B cell (primary cell): ENCODE results near the gene RASSF1. TPM values are rescaled to one million over a fixed set of nuclear protein-coding genes. Genes with fewer than 3 reads are reported as not detected.
"Not testable (repeated sequence)": the region's sequence is repeated elsewhere in the genome, so short reads cannot be mapped to it uniquely, and the experiment has no call there.

Experiments used
- ATAC-seq: fragments of 200-7000 bp; cut with Tn5 transposase; one replicate; pipeline ENCODE4 v1.10.0; 2021; ENCODE audit warnings: low read depth, mild to moderate bottlenecking, moderate number of reproducible peaks, moderate library complexity
- CTCF ChIA-PET: fragments of 350-600 bp; sonication (Branson Sonifier 250); formaldehyde crosslinking; loops from one replicate; lab custom pipeline; 2021; ENCODE audit warnings: antibody characterized with exemption, inconsistent platforms; lab: Charles Lee
- POLR2A ChIA-PET: fragments of 350-600 bp; sonication (Branson Sonifier 250); formaldehyde crosslinking; loops from one replicate; lab custom pipeline; 2021; ENCODE audit warnings: antibody characterized with exemption; lab: Charles Lee
- DNase-seq: peaks from one replicate; pipeline ENCODE4 v3.0.0; 2013
- H2AFZ ChIP-seq: 2 replicates; pipeline ENCODE4 v1.6.1; 2012; ENCODE audit warnings: mild to moderate bottlenecking, low read depth, low read length; ENCODE audit not compliant: insufficient read depth, poor library complexity, severe bottlenecking
- H3K27ac ChIP-seq, 2 donors: 1 replicate in 1 of 2; 2 replicates in 1 of 2; pipeline ENCODE4 v1.5.1; 2012 to 2013; ENCODE audit warnings: low read length in 2 of 2, mild to moderate bottlenecking in 2 of 2, moderate library complexity in 1 of 2
- H3K27me3 ChIP-seq, 4 experiments: fragments of 200-600 bp in 1 of 4; sonication (generic) in 1 of 4; replicated peaks in 1 of 4; 1 replicate in 2 of 4; 2 replicates in 2 of 4; pipeline versions ENCODE4 v1.6.1 to v1.7.0; 2013 to 2016; ENCODE audit warnings: low read length in 3 of 4, mild to moderate bottlenecking in 2 of 4, mixed read lengths in 1 of 4, moderate library complexity in 1 of 4; ENCODE audit not compliant: insufficient read depth in 4 of 4, control insufficient read depth in 3 of 4; ENCODE audit errors: control extremely low read depth in 1 of 4
- H3K36me3 ChIP-seq, 2 experiments: replicated peaks in 1 of 2; 1 replicate in 1 of 2; 2 replicates in 1 of 2; pipeline versions ENCODE4 v1.6.1 to v1.7.1; 2013; ENCODE audit warnings: low read length in 1 of 2; ENCODE audit not compliant: insufficient read depth in 2 of 2, control insufficient read depth in 1 of 2; ENCODE audit errors: control extremely low read depth in 1 of 2, extremely low read depth in 1 of 2
- H3K4me1 ChIP-seq, 2 donors: fragments of 200-600 bp in 1 of 2; sonication (generic) in 1 of 2; 1 replicate in 1 of 2; 2 replicates in 1 of 2; pipeline versions ENCODE4 v1.5.1 to v1.6.1; 2013 to 2017; ENCODE audit warnings: low read length in 2 of 2; ENCODE audit not compliant: control insufficient read depth in 2 of 2, insufficient read depth in 2 of 2
- H3K4me2 ChIP-seq: replicated peaks from 2 replicates; pipeline ENCODE3; 2012; ENCODE audit warnings: mild to moderate bottlenecking, low read depth, low read length; ENCODE audit not compliant: poor library complexity, severe bottlenecking
- H3K4me3 ChIP-seq, 5 experiments: fragments of 200-600 bp in 1 of 5; sonication (generic) in 1 of 5; 1 replicate in 3 of 5; 2 replicates in 2 of 5; pipeline versions ENCODE4 v1.5.1 to v1.7.0; 2011 to 2016; ENCODE audit warnings: low read length in 4 of 5, mild to moderate bottlenecking in 4 of 5, low read depth in 2 of 5, control low read depth in 1 of 5, moderate library complexity in 1 of 5; ENCODE audit not compliant: insufficient read depth in 1 of 5; ENCODE audit errors: control extremely low read depth in 1 of 5, extremely low read depth in 1 of 5
- H3K79me2 ChIP-seq: fragments of 200-600 bp; sonication (generic); one replicate; pipeline ENCODE4 v1.6.0; 2016; ENCODE audit warnings: low read length; ENCODE audit not compliant: control insufficient read depth, insufficient read depth
- H3K9ac ChIP-seq: fragments of 200-600 bp; sonication (generic); 2 replicates; pipeline ENCODE4 v1.6.1; 2017; ENCODE audit warnings: mild to moderate bottlenecking, low read length, moderate library complexity
- H3K9me3 ChIP-seq, 3 donors: one replicate each; pipeline versions ENCODE4 v1.6.1 to v1.7.1; 2013; ENCODE audit warnings: low read length in 2 of 3; ENCODE audit not compliant: control insufficient read depth in 2 of 3, insufficient read depth in 1 of 3; ENCODE audit errors: control extremely low read depth in 1 of 3
- H4K20me1 ChIP-seq: 2 replicates; pipeline ENCODE4 v1.6.0; 2012; ENCODE audit warnings: mild to moderate bottlenecking, low read length; ENCODE audit not compliant: insufficient read depth, control insufficient read depth, poor library complexity, severe bottlenecking
- H3K27ac Mint-ChIP-seq: one replicate; pipeline ENCODE4 v1.8.0; 2021; ENCODE audit warnings: mixed read lengths
- H3K27me3 Mint-ChIP-seq: one replicate; pipeline ENCODE4 v1.8.0; 2021; ENCODE audit warnings: mixed read lengths
- H3K4me1 Mint-ChIP-seq: one replicate; pipeline ENCODE4 v1.8.0; 2021; ENCODE audit warnings: mixed read lengths
- H3K4me3 Mint-ChIP-seq: one replicate; pipeline ENCODE4 v1.8.0; 2021; ENCODE audit warnings: mixed read lengths
- H3K9me3 Mint-ChIP-seq: one replicate; pipeline ENCODE4 v1.8.0; 2022; ENCODE audit warnings: mixed read lengths; ENCODE audit not compliant: insufficient read depth
- CTCF ChIP-seq: fragments of 200-600 bp; IDR thresholded peaks from one replicate; pipeline ENCODE4 v1.8.0; 2022; ENCODE audit warnings: antibody characterized with exemption, mild to moderate bottlenecking
- EZH2 ChIP-seq: IDR thresholded peaks from 2 replicates; pipeline ENCODE4 v1.6.1; 2012; ENCODE audit warnings: borderline replicate concordance, low read depth, mild to moderate bottlenecking, moderate library complexity, low read length; ENCODE audit not compliant: insufficient read depth, poor library complexity, severe bottlenecking
- WGBS: methylation state at CpG from one replicate; pipeline ENCODE4 v1.1.5; 2013; ENCODE audit warnings: missing lambda C conversion rate; ENCODE audit not compliant: insufficient coverage; 5-methylcytosine and 5-hydroxymethylcytosine counted together
- intact Hi-C: fragments of 100-400 bp; cut with micrococcal nuclease; formaldehyde crosslinking; loops from one replicate; pipeline ENCODE4 v1.10.0; 2022
- polyA plus RNA-seq: library from polyadenylated mRNA; depleted of rRNA; stranded (reverse); fragments of >200 nt; gene quantifications from 2 replicates; pipeline ENCODE4 v1.2.3, GENCODE V29; 2012
- total RNA-seq, 2 donors: library from RNA; stranded (reverse); fragments of 120-200 nt in 1 of 2; gene quantifications; 1 replicate in 1 of 2; 2 replicates in 1 of 2; pipeline versions ENCODE4 v1.2.3 to v1.2.4, GENCODE V29; 2013 to 2022

The RASSF1 gene
- total and polyA plus RNA-seq, 2 donors (not counting 1 experiment from before 2014, with no cell fraction given) = 121 to 223 TPM

GRCh38 chr3:50314342-50314741, 26.3 kb downstream of the RASSF1 start:
- Histone ChIP-seq H3K27me3 (no peaks in the 10 kb centered on the region), H3K9me3 (peaks cover 0 to 3% (median 0%) of the 10 kb centered on the region in 3 donors), H3K4me3 (no peak overlapping the region), H3K4me2 (no peak overlapping the region), H3K4me1 (peaks cover 12 to 32% of the 10 kb centered on the region in 2 donors), H3K36me3 (peaks cover 0 to 3% of the 10 kb centered on the region in 2 experiments), H3K79me2 (no peaks in the 10 kb centered on the region), H3K9ac (no peak overlapping the region), H4K20me1 (no peaks in the 10 kb centered on the region), H2AFZ (no peak overlapping the region), H3K27ac (no peak overlapping the region)
- H3K27ac Mint-ChIP-seq = no peak overlapping the region
- CTCF ChIA-PET = interaction anchor here (1.3 to 2.5 kb wide), 3 partner anchors 10 to 775 kb away, joined by 4 to 11 read pairs (median 5); no protein-coding TSS in a partner anchor
- peaks cover 23% of the 10 kb centered on the region for H3K4me1 Mint-ChIP-seq
- DNase-seq = no peak
- H3K27me3 Mint-ChIP-seq = no peaks in the 10 kb centered on the region
- intact Hi-C loops = no loop called here
- ATAC-seq = no peak
- H3K9me3 Mint-ChIP-seq = no peaks in the 10 kb centered on the region
- H3K4me3 Mint-ChIP-seq = no peak overlapping the region
- TF ChIP-seq EZH2 = no peak
- no peak for TF ChIP-seq CTCF
- POLR2A ChIA-PET = interaction anchor here (0.6 kb wide), 1 partner anchor 16 kb away, joined by 3 read pairs; no protein-coding TSS in a partner anchor
- WGBS = 90% methylated on average over 2 of the region's 3 CpGs

- H3K27me3 ChIP-seq, H4K20me1 ChIP-seq, DNase-seq, intact Hi-C loops, H3K27me3 Mint-ChIP-seq, CTCF ChIA-PET, H3K9me3 Mint-ChIP-seq, H3K4me3 Mint-ChIP-seq, H3K27ac Mint-ChIP-seq, H2AFZ ChIP-seq, H3K79me2 ChIP-seq, H3K27ac ChIP-seq, H3K9ac ChIP-seq, H3K4me1 ChIP-seq, ATAC-seq, H3K4me3 ChIP-seq, H3K4me2 ChIP-seq, H3K36me3 ChIP-seq, POLR2A ChIA-PET: not testable (repeated sequence)
- peaks cover 0 to 23% (median 0%) of the 10 kb centered on the region in 3 donors for H3K9me3 ChIP-seq
- WGBS = 85% methylated on average over 3 of the region's 32 CpGs
- H3K4me1 Mint-ChIP-seq = peaks cover 11% of the 10 kb centered on the region
Measured at GRCh38 chr3:50312041-50312440, 28.6 kb downstream of the RASSF1 start.
